ENCODE results near the gene KLHL41. TPM values are rescaled to one million over a fixed set of nuclear protein-coding genes. Genes with fewer than 3 reads are reported as not detected.

KLHL41 gene
- not detected in 2 replicates for total RNA-seq (2014; rRNA removed; shearing (Covaris generic))

- DNase-seq (ENCODE audit: low read depth): no peak
Measured at GRCh38 chr2:169509298-169509885, at the start of gene KLHL41. Gene KLHL41, plus strand, starts transcription at chr2:169509702. Its CDS starts 77 bp downstream, at chr2:169509779.

- DNase-seq (ENCODE audit: low read depth): no peak
Measured at GRCh38 chr2:169461143-169461542, 48.4 kb upstream of the KLHL41 start.

GRCh38 chr2:169462896-169463695 lies 46.4 kb upstream of the KLHL41 start:
- peak; percentile 87 for DNase-seq (ENCODE audit: low read depth)

GRCh38 chr2:169464466-169464865 lies 45.0 kb upstream of the KLHL41 start:
- DNase-seq (ENCODE audit: low read depth): no peak

GRCh38 chr2:169464882-169465281 lies 44.6 kb upstream of the KLHL41 start:
- DNase-seq (ENCODE audit: low read depth): no peak

- DNase-seq (ENCODE audit: low read depth): no peak
Measured at GRCh38 chr2:169468841-169469240, 40.7 kb upstream of the KLHL41 start.

GRCh38 chr2:169469952-169470572 lies 39.4 kb upstream of the KLHL41 start:
- no peak for DNase-seq (ENCODE audit: low read depth)

- DNase-seq (ENCODE audit: low read depth): no peak
Measured at GRCh38 chr2:169472249-169472648, 37.3 kb upstream of the KLHL41 start.

- DNase-seq (ENCODE audit: low read depth): peak; percentile 86
Measured at GRCh38 chr2:169476459-169476858, 33.0 kb upstream of the KLHL41 start.

GRCh38 chr2:169478339-169478738 lies 31.2 kb upstream of the KLHL41 start:
- peak; percentile 23 for DNase-seq (ENCODE audit: low read depth)

- DNase-seq (ENCODE audit: low read depth): no peak
Measured at GRCh38 chr2:169478745-169479256, 30.7 kb upstream of the KLHL41 start.

GRCh38 chr2:169479257-169480078 lies 30.0 kb upstream of the KLHL41 start, which contains the start of gene BBS5:
Gene BBS5, plus strand, starts transcription at chr2:169479494. Its CDS starts 60 bp downstream, at chr2:169479554.
- DNase-seq (ENCODE audit: low read depth): peak; percentile 78

- no peak for DNase-seq (ENCODE audit: low read depth)
Measured at GRCh38 chr2:169480079-169480465, 29.4 kb upstream of the KLHL41 start.

- no peak for DNase-seq (ENCODE audit: low read depth)
Measured at GRCh38 chr2:169485650-169486138, 23.8 kb upstream of the KLHL41 start.

GRCh38 chr2:169486487-169486886 lies 23.0 kb upstream of the KLHL41 start:
- no peak for DNase-seq (ENCODE audit: low read depth)

GRCh38 chr2:169490834-169491233 lies 18.7 kb upstream of the KLHL41 start:
- DNase-seq (ENCODE audit: low read depth): no peak

GRCh38 chr2:169491378-169491777 lies 18.1 kb upstream of the KLHL41 start:
- DNase-seq (ENCODE audit: low read depth): no peak

- no peak for DNase-seq (ENCODE audit: low read depth)
Measured at GRCh38 chr2:169493360-169493759, 16.1 kb upstream of the KLHL41 start.

GRCh38 chr2:169495310-169495928 lies 14.1 kb upstream of the KLHL41 start:
- DNase-seq (ENCODE audit: low read depth): no peak

GRCh38 chr2:169504651-169505050 lies 4.9 kb upstream of the KLHL41 start:
- no peak for DNase-seq (ENCODE audit: low read depth)

GRCh38 chr2:169507698-169508097 lies 1.8 kb upstream of the KLHL41 start:
- peak; percentile 72 for DNase-seq (ENCODE audit: low read depth)
